GM12875 (cell line): ENCODE results near the gene RLBP1.
A peak's percentile ranks its signal among the peaks of the same experiment; 100 is the strongest.
"Not testable (repeated sequence)": the region's sequence is repeated elsewhere in the genome, so short reads cannot be mapped to it uniquely, and the experiment has no call there.

Source experiments
- H3K4me3 ChIP-seq: one replicate; pipeline ENCODE4 v1.5.1; 2011; ENCODE audit warnings: low read depth, low read length, control low read depth
- CTCF ChIP-seq: IDR thresholded peaks from 2 replicates; pipeline ENCODE4 v1.5.1; 2011; ENCODE audit warnings: low read depth, mild to moderate bottlenecking, control low read depth, inconsistent platforms, low read length, moderate library complexity, borderline replicate concordance; ENCODE audit not compliant: insufficient read depth

RLBP1 gene

GRCh38 chr15:89221543-89221942 is at the start of gene RLBP1:
TSS of gene RLBP1 (minus strand) at chr15:89221579. CDS start at chr15:89218975, 2,604 bp downstream.
- no peak for TF ChIP-seq CTCF
- H3K4me3 ChIP-seq, result no peak within 1 kb of the TSS

- not testable (repeated sequence) for H3K4me3 ChIP-seq
Measured at GRCh38 chr15:89250142-89250541, 28.8 kb upstream of the RLBP1 start.

GRCh38 chr15:89248584-89248983 is 27.2 kb upstream of the RLBP1 start:
- no peak for TF ChIP-seq CTCF
- H3K4me3 ChIP-seq, result no peak overlapping the region

GRCh38 chr15:89247446-89247845 is 26.1 kb upstream of the RLBP1 start:
- no peak overlapping the region for H3K4me3 ChIP-seq
- no peak for TF ChIP-seq CTCF

- H3K4me3 ChIP-seq, result peak overlapping the region; percentile 93
- TF ChIP-seq CTCF, result no peak
Measured at GRCh38 chr15:89244574-89244903, 23.2 kb upstream of the RLBP1 start.

- peak; percentile 56; the same call in 1 of the 2 replicates for TF ChIP-seq CTCF
- peak within 1 kb of the TSS; percentile 93 for H3K4me3 ChIP-seq
Measured at GRCh38 chr15:89243691-89244573, 22.6 kb upstream of the RLBP1 start, which contains the start of gene FANCI. TSS of gene FANCI (plus strand) at chr15:89243979. CDS start at chr15:89247648, 3,669 bp downstream.

- TF ChIP-seq CTCF, result no peak
- peak overlapping the region; percentile 93 for H3K4me3 ChIP-seq
Measured at GRCh38 chr15:89243046-89243690, 21.8 kb upstream of the RLBP1 start.

GRCh38 chr15:89239883-89240810 is 18.8 kb upstream of the RLBP1 start:
- H3K4me3 ChIP-seq, result not testable (repeated sequence)
